GM21515 (cell line): Measurements from ENCODE around the gene GAMT.
A peak's percentile ranks its signal among the peaks of the same experiment; 100 is the strongest.

ENCODE experiments used
- ATAC-seq: cut with Tn5 transposase; IDR thresholded peaks from one replicate; pipeline ENCODE4 v1.9.1; 2021; ENCODE audit not compliant: unreplicated experiment

Gene GAMT

DNA sequence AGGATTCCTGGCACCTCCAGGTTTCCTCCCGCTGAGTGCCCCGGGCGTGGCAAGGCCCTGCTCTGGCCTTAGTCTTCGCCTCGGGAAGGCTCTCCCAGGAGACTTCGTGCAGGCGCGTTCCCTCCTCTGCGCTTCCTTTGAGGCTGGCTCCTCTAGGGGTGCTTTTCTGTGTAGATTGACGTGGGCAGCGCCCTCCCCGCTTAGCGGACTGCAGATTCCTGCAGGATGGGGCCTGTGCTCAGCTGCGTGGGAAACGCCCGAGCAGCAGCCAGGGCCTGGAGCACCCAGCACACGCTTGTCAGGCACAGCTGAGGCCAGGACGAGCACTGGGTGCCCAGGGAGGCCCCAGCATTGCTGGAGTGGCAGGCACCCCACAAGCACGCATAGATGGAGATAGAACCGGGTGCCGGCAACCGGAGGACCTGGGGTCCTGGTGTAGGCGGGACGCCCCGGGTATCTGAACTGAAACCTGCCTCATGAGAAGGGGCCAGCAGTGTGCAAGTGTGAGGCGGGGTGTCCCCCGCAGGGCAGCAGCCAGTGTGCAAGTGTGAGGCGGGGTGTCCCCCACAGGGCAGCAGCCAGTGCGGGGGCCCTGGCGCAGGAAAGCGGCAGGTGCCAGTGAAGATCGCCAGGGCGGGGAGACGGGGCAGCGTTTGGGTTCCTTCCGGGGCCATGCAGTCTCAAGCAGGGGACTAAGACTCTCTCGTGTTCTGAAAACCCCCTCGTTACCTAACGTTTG lies 14.2 kb downstream of the GAMT start:
- no peak for ATAC-seq

GRCh38 chr19:1385816-1386215 lies 15.5 kb downstream of the GAMT start:
- no peak for ATAC-seq

DNA sequence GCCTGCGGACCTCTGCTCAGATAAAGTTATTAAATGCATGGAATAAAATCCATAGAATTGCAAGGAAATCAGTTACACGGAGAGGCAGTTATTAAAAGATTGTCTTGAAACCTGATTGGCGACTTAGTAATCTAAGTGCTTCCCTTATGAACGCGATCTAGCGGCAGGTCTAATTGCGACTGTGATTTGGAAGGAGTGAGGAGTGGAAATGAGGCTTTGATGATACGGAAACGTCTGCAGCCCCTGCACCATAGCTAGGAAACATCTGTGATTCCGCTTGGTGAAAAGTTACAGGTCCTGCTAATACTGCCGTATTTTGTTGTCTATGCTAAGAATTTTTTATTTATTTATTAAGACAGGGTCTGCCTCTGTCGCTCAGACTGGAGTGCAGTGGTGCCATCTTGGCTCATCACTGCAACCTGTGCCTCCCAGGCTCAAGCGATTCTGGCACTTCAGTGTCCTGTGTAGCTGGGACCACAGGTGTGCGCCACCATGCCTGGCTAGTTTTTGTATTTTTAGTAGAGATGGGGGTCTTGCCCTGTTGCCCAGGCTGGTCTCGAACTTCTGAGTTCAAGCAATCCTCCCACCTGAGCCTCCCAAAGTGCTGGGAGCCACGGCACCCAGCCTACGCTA lies 16.7 kb downstream of the GAMT start:
- ATAC-seq, result no peak

DNA sequence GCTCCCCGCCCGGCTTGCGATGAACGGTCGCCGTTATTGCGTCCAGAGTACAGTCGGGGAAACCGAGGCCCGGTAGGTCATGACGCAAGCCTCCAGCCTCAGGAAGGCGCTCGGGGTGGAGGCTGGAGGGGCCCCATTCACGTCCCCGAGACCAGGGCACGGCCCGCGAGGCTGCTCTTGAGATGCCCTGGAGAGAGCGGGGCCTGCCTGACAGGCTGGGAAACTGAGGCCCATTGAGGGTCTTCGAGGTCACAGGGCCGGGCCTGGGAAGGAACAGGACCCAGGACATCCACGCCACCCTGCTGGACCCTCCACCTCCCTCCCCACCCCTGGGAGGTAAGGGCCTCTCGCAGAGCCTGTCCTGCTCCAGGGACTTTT lies 17.3 kb downstream of the GAMT start:
- ATAC-seq, result no peak

- peak; percentile 71 for ATAC-seq
These were observed 17.8 kb downstream of the GAMT start, which contains the start of gene NDUFS7 for GRCh38 chr19:1383312-1384084. TSS of gene NDUFS7 (plus strand) at chr19:1383907. CDS start at chr19:1383927, 20 bp downstream.

- no peak for ATAC-seq
These were observed 18.4 kb downstream of the GAMT start for GRCh38 chr19:1383017-1383311.

DNA sequence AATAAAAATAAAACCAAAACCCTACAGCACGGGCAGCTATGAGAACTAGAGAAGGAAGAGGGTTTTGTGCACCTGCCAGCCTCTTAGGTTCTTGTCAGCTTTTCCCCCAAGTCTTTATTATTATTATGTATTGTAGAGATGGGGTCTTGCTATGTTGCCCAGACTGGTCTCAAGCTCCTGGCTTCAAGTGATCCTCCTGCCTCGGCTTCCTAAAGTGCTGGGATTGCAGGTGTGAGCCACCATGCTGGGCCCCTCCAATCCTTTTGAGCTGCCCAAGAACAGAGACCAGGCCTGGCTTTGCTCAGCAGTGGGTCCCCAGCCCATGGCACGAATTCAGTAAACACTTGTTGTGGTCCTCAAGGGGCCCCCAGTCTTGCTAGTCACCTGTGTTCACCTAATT lies 19.1 kb downstream of the GAMT start:
- no peak for ATAC-seq

GRCh38 chr19:1379961-1380489 lies 21.3 kb downstream of the GAMT start:
- ATAC-seq, result no peak

GRCh38 chr19:1379126-1379905 lies 22.0 kb downstream of the GAMT start:
- no peak for ATAC-seq

- ATAC-seq, result no peak
These were observed 23.2 kb downstream of the GAMT start for GRCh38 chr19:1377965-1378785.

- ATAC-seq, result no peak
These were observed 24.0 kb downstream of the GAMT start for GRCh38 chr19:1377176-1377964.

GRCh38 chr19:1376415-1376805 lies 24.9 kb downstream of the GAMT start:
- ATAC-seq, result no peak

DNA sequence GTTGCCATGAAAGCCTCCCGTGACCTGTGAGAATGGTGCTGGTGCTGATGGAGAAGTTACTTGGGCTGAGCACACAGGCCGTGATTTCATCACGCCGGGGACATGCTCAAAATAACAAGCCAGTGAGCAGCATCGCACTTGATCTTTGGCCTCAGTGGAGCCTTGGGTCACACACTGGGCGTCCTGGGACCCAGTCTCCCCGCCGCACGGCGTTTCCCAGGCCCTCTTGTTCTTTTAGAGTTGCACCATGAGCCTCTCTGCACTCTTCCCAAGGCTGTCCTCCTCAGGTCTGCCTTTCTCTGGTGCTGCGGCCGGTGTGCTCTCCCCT lies 27.1 kb downstream of the GAMT start:
- ATAC-seq, result no peak

DNA sequence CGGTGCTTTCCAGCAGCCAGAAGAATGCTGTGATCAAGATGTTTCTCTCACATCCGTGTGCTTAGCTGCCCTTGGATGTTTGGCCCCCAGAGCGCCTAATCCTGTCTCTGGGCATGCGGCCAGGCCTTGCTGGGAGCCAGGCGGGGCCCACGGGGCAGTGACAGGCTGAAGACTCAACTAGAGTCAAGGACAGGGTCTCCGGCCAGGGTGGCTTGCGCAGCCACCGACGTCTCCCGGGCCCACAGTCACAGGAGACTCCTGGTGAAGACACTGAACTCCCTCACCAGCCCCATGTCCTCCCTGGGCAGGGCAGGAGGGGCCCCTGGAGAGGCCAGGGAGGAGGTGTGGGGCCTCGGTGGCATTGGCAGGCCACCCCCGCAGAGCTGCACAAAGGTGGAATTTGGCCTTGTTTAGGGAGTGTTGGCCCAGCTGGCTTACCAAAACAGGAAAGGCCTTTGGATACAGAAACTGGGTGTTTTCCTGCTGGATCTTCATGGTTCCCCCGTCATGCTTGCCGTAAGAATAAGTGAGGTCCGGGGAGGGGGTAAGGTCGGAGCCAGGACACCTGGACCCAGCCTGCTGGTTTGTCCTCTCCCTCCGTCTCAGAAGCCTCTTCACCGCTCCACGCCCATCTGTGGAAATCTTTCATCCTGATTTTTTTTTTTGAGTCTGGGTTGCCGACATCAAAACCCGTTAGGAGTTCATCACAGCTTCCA lies 27.6 kb downstream of the GAMT start:
- ATAC-seq, result no peak

- ATAC-seq, result no peak
These were observed 28.3 kb downstream of the GAMT start for GRCh38 chr19:1373042-1373533.

- ATAC-seq, result no peak
These were observed 30.6 kb downstream of the GAMT start for GRCh38 chr19:1370579-1371361.

- no peak for ATAC-seq
These were observed 32.0 kb downstream of the GAMT start for GRCh38 chr19:1369214-1369805.
